Gastroesophageal sphincter (tissue), 4 donors: ENCODE measurements around the gene SLC4A2. TPM values are rescaled to one million over a fixed set of nuclear protein-coding genes. Genes with fewer than 3 reads are reported as not detected.

Source experiments
- ATAC-seq: fragments of 150-250 bp; one replicate; pipeline ENCODE4 v1.9.1; 2016; ENCODE audit warnings: mild to moderate bottlenecking, moderate library complexity
- H3K27ac ChIP-seq, 4 donors: fragments of 200-600 bp; sonication (generic) in 3 of 4; 1 replicate in 3 of 4; 2 replicates in 1 of 4; pipeline ENCODE4 v1.5.1; 2016 to 2019
- H3K27me3 ChIP-seq: fragments of 200-600 bp; sonication (generic); one replicate; pipeline ENCODE4 v1.5.1; 2019
- H3K36me3 ChIP-seq, 2 donors: fragments of 200-600 bp; sonication (generic); one replicate each; pipeline ENCODE4 v1.5.1; 2019; ENCODE audit warnings: control low read depth in 1 of 2
- H3K4me1 ChIP-seq, 3 donors: fragments of 200-600 bp; sonication (generic); 1 replicate in 2 of 3; 2 replicates in 1 of 3; pipeline ENCODE4 v1.5.1; 2016 to 2019; ENCODE audit warnings: control low read depth in 2 of 3
- H3K4me3 ChIP-seq, 2 donors: fragments of 200-600 bp; sonication (generic); one replicate each; pipeline ENCODE4 v1.5.1; 2019; ENCODE audit warnings: mild to moderate bottlenecking in 1 of 2, moderate library complexity in 1 of 2
- H3K9me3 ChIP-seq, 3 donors: fragments of 200-600 bp; sonication (generic); one replicate each; pipeline ENCODE4 v1.5.1; 2017 to 2019; ENCODE audit warnings: control low read depth in 2 of 3
- EP300 ChIP-seq: sonication (generic); formaldehyde crosslinking; IDR thresholded peaks from one replicate; pipeline ENCODE4 v1.6.1; 2017; ENCODE audit warnings: antibody characterized with exemption, mild to moderate bottlenecking
- POLR2A ChIP-seq, 2 donors: fragments of 450-650 bp; IDR thresholded peaks; one replicate each; pipeline ENCODE4 v1.6.1; 2017; ENCODE audit warnings: antibody characterized with exemption in 2 of 2, mild to moderate bottlenecking in 2 of 2, moderate library complexity in 1 of 2
- POLR2AphosphoS5 ChIP-seq: sonication (generic); formaldehyde crosslinking; IDR thresholded peaks from one replicate; pipeline ENCODE4 v1.6.1; 2017; ENCODE audit warnings: antibody characterized with exemption
- WGBS, 2 donors: methylation state at CpG; one replicate each; pipeline ENCODE4 v1.1.5; 2018; ENCODE audit warnings: low coverage in 1 of 2; 5-methylcytosine and 5-hydroxymethylcytosine counted together
- total RNA-seq, 4 donors: library from RNA; depleted of rRNA; stranded (reverse); fragments of >200 nt; gene quantifications; one replicate each; pipeline ENCODE4 v1.1.0, GENCODE V29; 2016
- TF ChIP-seq, protein P1 (sequence below), 4 experiments: fragments of 200-600 bp in 2 of 4; fragments of 450-650 bp in 2 of 4; sonication (generic) in 1 of 4; IDR thresholded peaks; one replicate each; pipeline ENCODE4 v1.5.1; 2017 to 2019; ENCODE audit warnings: antibody characterized with exemption in 4 of 4, mild to moderate bottlenecking in 2 of 4, moderate library complexity in 2 of 4

SLC4A2 gene
- total RNA-seq, 4 donors from 2014 or later: 77.8 to 152 (median 95.7) TPM

DNA sequence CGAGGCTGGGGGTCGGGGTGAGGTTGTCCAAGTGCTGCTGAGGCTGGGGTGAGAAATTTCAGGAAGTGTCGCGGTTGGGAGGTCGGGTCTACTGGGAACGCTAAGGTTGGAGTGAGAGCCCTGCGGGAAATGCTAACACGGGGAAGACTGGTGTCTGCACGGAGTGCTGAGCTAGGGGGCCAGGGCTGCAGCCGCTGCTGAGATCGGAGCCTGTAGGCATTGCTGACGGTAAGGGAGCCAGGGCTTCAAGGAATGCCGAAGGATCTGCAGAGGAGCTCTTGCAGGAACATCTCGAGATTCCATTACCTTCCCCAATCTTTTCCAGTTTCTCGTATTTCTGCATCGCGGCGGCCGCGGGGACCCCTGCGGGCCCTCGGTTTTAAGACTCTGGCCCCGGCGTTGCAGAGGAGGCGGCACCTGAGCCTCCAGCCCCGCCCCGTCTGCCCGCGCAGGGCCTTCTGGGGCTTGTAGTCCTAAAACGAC, 1.8 kb upstream of the SLC4A2 start, which contains the start of gene CDK5:
TSS of gene CDK5 (minus strand) at position 392 of the 483 bp plus-strand sequence. CDS start at position 343, 49 bp downstream.
- peak; percentile 8 for ATAC-seq
- whole genome bisulfite sequencing, 2 donors: 0% methylated on average over 18 to 28 of the region's 30 CpGs

DNA sequence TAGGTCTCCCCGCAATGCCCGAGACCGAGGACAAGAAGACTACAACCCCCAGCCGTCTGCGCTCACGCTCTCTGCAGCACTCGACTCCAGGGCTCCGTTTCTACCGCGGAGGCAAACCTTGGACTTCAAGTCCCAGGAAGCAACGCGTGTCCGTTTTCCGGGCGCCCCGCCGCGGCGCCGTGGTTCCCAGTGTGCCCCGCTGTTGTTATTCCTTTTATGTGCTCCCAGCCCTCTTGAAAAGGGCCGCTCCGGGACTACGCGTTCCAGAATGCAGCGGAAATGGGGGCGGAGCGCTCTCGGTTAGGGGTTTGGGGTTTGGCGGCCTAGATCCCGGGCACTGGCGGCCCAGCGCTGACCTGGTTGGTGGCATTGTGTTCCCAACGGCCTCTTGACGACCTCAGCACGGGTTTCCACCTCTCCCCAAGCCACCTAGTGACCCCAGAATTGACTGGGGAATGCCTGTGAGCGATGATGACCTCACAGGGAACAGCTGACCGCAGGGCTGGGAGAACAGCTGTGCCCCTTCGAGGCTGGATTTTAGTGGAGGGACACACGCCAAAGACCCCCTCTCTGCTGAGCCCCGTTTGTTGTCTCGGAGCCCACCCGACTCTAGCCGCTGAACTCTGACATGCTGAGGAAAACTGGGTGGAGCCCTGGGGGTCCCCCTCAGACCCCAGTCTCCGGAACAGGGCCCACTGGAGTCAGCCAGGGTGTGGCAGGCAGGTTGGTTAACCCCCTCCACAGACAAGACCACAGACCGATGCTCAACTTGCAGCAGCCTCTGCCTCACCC, 1.2 kb upstream of the SLC4A2 start:
- Histone ChIP-seq H3K27me3 (no peaks in the 10 kb centered on the region), H3K4me1 (peaks cover 6 to 56% (median 40%) of the 10 kb centered on the region in 3 donors), H3K27ac (peak overlapping the region; percentile 77 to 99 (median 90)), H3K4me3 (peak overlapping the region; percentile 55 to 89), H3K36me3 (peaks cover 0 to 21% of the 10 kb centered on the region in 2 donors), H3K9me3 (no peaks in the 10 kb centered on the region)
- 0% methylated on average over 38 of the region's 46 CpGs; no CpG with 5 or more reads in 1 of the 2 donors for WGBS, 2 donors
- peak; percentile 95 for ATAC-seq
- TF ChIP-seq POLR2AphosphoS5: peak; percentile 70
- TF ChIP-seq, protein P1, sequence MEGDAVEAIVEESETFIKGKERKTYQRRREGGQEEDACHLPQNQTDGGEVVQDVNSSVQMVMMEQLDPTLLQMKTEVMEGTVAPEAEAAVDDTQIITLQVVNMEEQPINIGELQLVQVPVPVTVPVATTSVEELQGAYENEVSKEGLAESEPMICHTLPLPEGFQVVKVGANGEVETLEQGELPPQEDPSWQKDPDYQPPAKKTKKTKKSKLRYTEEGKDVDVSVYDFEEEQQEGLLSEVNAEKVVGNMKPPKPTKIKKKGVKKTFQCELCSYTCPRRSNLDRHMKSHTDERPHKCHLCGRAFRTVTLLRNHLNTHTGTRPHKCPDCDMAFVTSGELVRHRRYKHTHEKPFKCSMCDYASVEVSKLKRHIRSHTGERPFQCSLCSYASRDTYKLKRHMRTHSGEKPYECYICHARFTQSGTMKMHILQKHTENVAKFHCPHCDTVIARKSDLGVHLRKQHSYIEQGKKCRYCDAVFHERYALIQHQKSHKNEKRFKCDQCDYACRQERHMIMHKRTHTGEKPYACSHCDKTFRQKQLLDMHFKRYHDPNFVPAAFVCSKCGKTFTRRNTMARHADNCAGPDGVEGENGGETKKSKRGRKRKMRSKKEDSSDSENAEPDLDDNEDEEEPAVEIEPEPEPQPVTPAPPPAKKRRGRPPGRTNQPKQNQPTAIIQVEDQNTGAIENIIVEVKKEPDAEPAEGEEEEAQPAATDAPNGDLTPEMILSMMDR (IDR thresholded peaks at IDR 0.05): no peak
- peak; percentile 42 to 43 for TF ChIP-seq POLR2A (IDR thresholded peaks at IDR 0.05)

More for the DNA sequence above, 1.8 kb upstream of the SLC4A2 start, which contains the start of gene CDK5:
- peaks cover 0 to 22% of the 10 kb centered on the region in 2 donors for H3K36me3 ChIP-seq
- peak within 1 kb of the TSS; percentile 77 to 99 (median 90) for H3K27ac ChIP-seq
- no peaks in the 10 kb centered on the region for H3K9me3 ChIP-seq
- peak within 1 kb of the TSS; percentile 55 to 89 for H3K4me3 ChIP-seq
- TF ChIP-seq POLR2AphosphoS5 (no peak), POLR2A (IDR thresholded peaks at IDR 0.05) (no peak), EP300 (no peak)
- TF ChIP-seq, protein P1 (IDR thresholded peaks at IDR 0.05): no peak
- H3K27me3 ChIP-seq: no peaks in the 10 kb centered on the region
- peaks cover 6 to 50% (median 39%) of the 10 kb centered on the region in 3 donors for H3K4me1 ChIP-seq

DNA sequence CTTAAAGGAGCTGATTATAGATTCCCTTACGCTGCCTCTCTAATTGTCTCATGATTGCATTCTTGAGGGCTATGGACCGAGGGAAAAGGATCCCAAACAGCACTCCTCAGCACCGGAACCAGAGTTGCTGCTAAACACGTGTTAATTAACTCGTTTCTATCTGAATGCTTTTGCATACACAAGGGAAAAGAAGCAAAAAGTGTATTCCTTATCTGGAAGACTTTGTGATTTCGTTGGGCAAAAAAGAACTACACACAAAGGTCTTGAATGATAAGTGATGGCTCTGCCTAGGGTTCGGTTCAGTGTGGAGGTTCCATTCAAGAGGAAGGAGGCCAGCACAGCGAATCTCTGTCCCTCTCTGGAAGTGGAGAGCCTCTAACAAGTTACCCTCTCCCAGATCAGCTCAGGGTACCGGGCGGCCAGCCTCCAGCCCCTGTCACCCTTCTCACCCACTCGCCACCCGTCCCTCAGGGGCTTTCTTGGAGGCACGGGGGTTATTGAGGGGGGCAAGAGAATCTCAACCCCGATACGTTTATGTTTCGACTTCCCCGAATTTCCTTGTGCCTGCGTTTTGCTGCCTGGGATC, 515 bp upstream of the SLC4A2 start:
- ATAC-seq: no peak
- Histone ChIP-seq H3K27ac (peak overlapping the region; percentile 77 to 99 (median 90)), H3K27me3 (no peaks in the 10 kb centered on the region), H3K9me3 (no peaks in the 10 kb centered on the region), H3K4me1 (peaks cover 6 to 63% (median 40%) of the 10 kb centered on the region in 3 donors), H3K36me3 (peaks cover 0 to 18% of the 10 kb centered on the region in 2 donors), H3K4me3 (peak overlapping the region; percentile 89 to 91)
- no peak for TF ChIP-seq POLR2A (IDR thresholded peaks at IDR 0.05)
- no peak for TF ChIP-seq EP300
- TF ChIP-seq POLR2AphosphoS5: no peak
- TF ChIP-seq, protein P1 (IDR thresholded peaks at IDR 0.05): no peak
- 4 to 8% methylated on average over 6 to 13 of the region's 18 CpGs for WGBS, 2 donors

DNA sequence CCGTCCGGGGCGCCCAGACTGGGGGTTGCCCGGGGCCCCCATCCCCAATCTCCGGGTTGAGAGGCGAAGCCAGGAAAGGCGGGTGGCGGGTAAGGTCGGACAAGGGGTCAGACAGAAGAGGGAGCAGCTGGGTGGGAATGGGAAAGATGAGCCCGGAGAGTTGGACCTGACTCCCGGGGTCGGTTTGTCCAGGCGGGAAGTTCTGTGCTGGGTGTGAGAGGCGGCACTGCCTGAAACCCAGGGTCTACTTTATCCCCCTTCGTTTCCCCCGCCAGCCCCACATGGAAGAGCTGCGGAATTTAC, 675 bp downstream of the SLC4A2 start:
- TF ChIP-seq, protein P1 (IDR thresholded peaks at IDR 0.05): no peak
- no peak for TF ChIP-seq EP300
- no peak for TF ChIP-seq POLR2AphosphoS5
- no peak for TF ChIP-seq POLR2A (IDR thresholded peaks at IDR 0.05)
- Histone ChIP-seq H3K27me3 (no peaks in the 10 kb centered on the region), H3K27ac (peak overlapping the region; percentile 77 to 99 (median 90)), H3K4me1 (peaks cover 6 to 66% (median 40%) of the 10 kb centered on the region in 3 donors), H3K36me3 (peaks cover 0 to 21% of the 10 kb centered on the region in 2 donors), H3K4me3 (peak overlapping the region; percentile 89 to 91), H3K9me3 (no peaks in the 10 kb centered on the region)
- 0 to 4% methylated on average over 5 to 6 of the region's 17 CpGs for WGBS, 2 donors
- no peak for ATAC-seq
